HepG2 (cell line): ENCODE results near the gene SMAD3.

Experiments used
- NAIF1 ChIP-seq: sonication (generic); formaldehyde crosslinking; IDR thresholded peaks from 2 replicates; pipeline ENCODE4 v1.5.0; 2020; ENCODE audit warnings: mild to moderate bottlenecking, missing genetic modification reagents, borderline replicate concordance
- ZBTB33 ChIP-seq: sonication (generic); formaldehyde crosslinking; IDR thresholded peaks from 2 replicates; pipeline ENCODE4 v1.4.0; 2020; ENCODE audit warnings: missing genetic modification reagents
- ZNF234 ChIP-seq: sonication (generic); formaldehyde crosslinking; conservative IDR thresholded peaks from 2 replicates; pipeline ENCODE4 v1.5.1; 2020; ENCODE audit warnings: mild to moderate bottlenecking, missing genetic modification reagents

- TF ChIP-seq ZNF234 (CRISPR knock-in tag), result no peak
- no peak for TF ChIP-seq ZBTB33 (CRISPR knock-in tag)
- no peak for TF ChIP-seq NAIF1 (CRISPR knock-in tag)
Measured at GRCh38 chr15:67035886-67036285, 29.5 kb upstream of the SMAD3 start.
